Endothelial cell of hepatic sinusoid (primary cell): Measurements from ENCODE around the gene WDR62.

Source experiments
- in situ Hi-C: cut with HindIII; loops from 2 replicates; pipeline ENCODE4 v1.10.0; 2017; ENCODE audit warnings: low sequenced_read_pairs

Gene WDR62

GRCh38 chr19:36073121-36073876 lies 18.6 kb downstream of the WDR62 start:
- in situ Hi-C loops: no loop called here

- in situ Hi-C loops: no loop called here
These were observed 24.8 kb downstream of the WDR62 start for GRCh38 chr19:36079389-36079945.

GRCh38 chr19:36081385-36081784 lies 26.7 kb downstream of the WDR62 start:
- in situ Hi-C loops: no loop called here

- in situ Hi-C loops: no loop called here
These were observed 27.2 kb downstream of the WDR62 start for GRCh38 chr19:36081894-36082293.

GRCh38 chr19:36082916-36083315 lies 28.2 kb downstream of the WDR62 start:
- in situ Hi-C loops: no loop called here

- in situ Hi-C loops: no loop called here
These were observed 29.7 kb downstream of the WDR62 start for GRCh38 chr19:36084231-36085009.

GRCh38 chr19:36086326-36086725 lies 31.6 kb downstream of the WDR62 start:
- in situ Hi-C loops: no loop called here

- in situ Hi-C loops: no loop called here
These were observed 35.1 kb downstream of the WDR62 start for GRCh38 chr19:36089847-36090246.

GRCh38 chr19:36090910-36091695 lies 36.4 kb downstream of the WDR62 start:
- in situ Hi-C loops: no loop called here

GRCh38 chr19:36092566-36092965 lies 37.9 kb downstream of the WDR62 start:
- in situ Hi-C loops: no loop called here

GRCh38 chr19:36093146-36093662 lies 38.5 kb downstream of the WDR62 start:
- in situ Hi-C loops: no loop called here

GRCh38 chr19:36093687-36094086 lies 39.0 kb downstream of the WDR62 start:
- in situ Hi-C loops: no loop called here

GRCh38 chr19:36097036-36097435 lies 42.3 kb downstream of the WDR62 start:
- in situ Hi-C loops: no loop called here

GRCh38 chr19:36099166-36099785 lies 44.6 kb downstream of the WDR62 start:
- in situ Hi-C loops: no loop called here

- in situ Hi-C loops: no loop called here
These were observed 45.8 kb downstream of the WDR62 start for GRCh38 chr19:36100476-36100875.

- in situ Hi-C loops: no loop called here
These were observed 47.0 kb downstream of the WDR62 start for GRCh38 chr19:36101550-36102327.

GRCh38 chr19:36103040-36103626 lies 48.4 kb downstream of the WDR62 start:
- in situ Hi-C loops: no loop called here

GRCh38 chr19:36103842-36104552 lies 49.3 kb downstream of the WDR62 start:
- in situ Hi-C loops: no loop called here

- in situ Hi-C loops: no loop called here
These were observed 51.7 kb downstream of the WDR62 start for GRCh38 chr19:36106441-36106840.
